Thyroid gland (tissue), 4 donors: ENCODE results near the gene NTRK2.

Source experiments
- CTCF ChIP-seq, 6 experiments: fragments of 200-600 bp in 3 of 6; fragments of 450-650 bp in 3 of 6; sonication (generic) in 3 of 6; IDR thresholded peaks; one replicate each; pipeline ENCODE4 v1.5.1; 2016 to 2019; ENCODE audit warnings: antibody characterized with exemption in 6 of 6, mild to moderate bottlenecking in 2 of 6, inconsistent platforms in 1 of 6, moderate library complexity in 1 of 6
- POLR2A ChIP-seq, 2 donors: fragments of 450-650 bp; IDR thresholded peaks; one replicate each; pipeline ENCODE4 v1.6.1; 2017; ENCODE audit warnings: antibody characterized with exemption in 2 of 2, mild to moderate bottlenecking in 2 of 2, moderate library complexity in 1 of 2

GRCh38 chr9:84899326-84899725 lies 229.8 kb downstream of the NTRK2 start:
- TF ChIP-seq CTCF (IDR thresholded peaks at IDR 0.05): no peak
- TF ChIP-seq POLR2A (IDR thresholded peaks at IDR 0.05): no peak
